ENCODE results near the gene SLC6A12.

DNA sequence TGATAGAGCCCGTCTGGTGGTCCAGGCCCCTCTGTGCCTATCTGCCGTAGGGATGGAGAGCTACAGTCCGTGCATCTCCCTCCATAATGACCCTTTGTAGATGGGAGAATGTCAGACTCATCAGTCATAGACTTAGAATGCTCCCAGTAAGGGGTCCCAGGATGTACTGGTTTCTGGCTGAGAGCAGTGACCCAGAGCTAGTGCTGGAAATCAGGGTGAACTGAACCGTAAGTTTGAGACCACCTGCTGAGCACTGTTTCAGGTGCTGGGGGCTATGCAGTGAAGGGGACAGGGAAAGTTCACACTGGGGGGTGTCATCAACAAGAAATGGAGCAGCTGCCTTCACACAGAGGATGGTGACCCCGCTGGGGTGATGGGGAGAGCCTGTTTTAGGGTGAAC is 34.1 kb downstream of the SLC6A12 start:
- TF ChIP-seq, protein P1, sequence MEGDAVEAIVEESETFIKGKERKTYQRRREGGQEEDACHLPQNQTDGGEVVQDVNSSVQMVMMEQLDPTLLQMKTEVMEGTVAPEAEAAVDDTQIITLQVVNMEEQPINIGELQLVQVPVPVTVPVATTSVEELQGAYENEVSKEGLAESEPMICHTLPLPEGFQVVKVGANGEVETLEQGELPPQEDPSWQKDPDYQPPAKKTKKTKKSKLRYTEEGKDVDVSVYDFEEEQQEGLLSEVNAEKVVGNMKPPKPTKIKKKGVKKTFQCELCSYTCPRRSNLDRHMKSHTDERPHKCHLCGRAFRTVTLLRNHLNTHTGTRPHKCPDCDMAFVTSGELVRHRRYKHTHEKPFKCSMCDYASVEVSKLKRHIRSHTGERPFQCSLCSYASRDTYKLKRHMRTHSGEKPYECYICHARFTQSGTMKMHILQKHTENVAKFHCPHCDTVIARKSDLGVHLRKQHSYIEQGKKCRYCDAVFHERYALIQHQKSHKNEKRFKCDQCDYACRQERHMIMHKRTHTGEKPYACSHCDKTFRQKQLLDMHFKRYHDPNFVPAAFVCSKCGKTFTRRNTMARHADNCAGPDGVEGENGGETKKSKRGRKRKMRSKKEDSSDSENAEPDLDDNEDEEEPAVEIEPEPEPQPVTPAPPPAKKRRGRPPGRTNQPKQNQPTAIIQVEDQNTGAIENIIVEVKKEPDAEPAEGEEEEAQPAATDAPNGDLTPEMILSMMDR (IDR thresholded peaks at IDR 0.05): no peak
- TF ChIP-seq POLR2A (IDR thresholded peaks at IDR 0.05): no peak

Data from heart left ventricle (tissue), 13 donors.